Tongue (tissue), 2 donors: ENCODE measurements around the gene SYF2. TPM values are rescaled to one million over a fixed set of nuclear protein-coding genes. Genes with fewer than 3 reads are reported as not detected.
"Not testable (repeated sequence)": the region's sequence is repeated elsewhere in the genome, so short reads cannot be mapped to it uniquely, and the experiment has no call there.

ENCODE experiments used
- DNase-seq: peaks from one replicate; pipeline ENCODE4 v3.0.0-alpha.2; 2015
- total RNA-seq: library from RNA; depleted of rRNA; stranded (reverse); fragments of >200 nt; gene quantifications from one replicate; pipeline ENCODE4 v1.2.3, GENCODE V29; 2014

SYF2 gene
- total RNA-seq, 1 donor from 2014 or later = 46.6 TPM

GRCh38 chr1:25245809-25246599 is 13.7 kb upstream of the SYF2 start:
- no peak for DNase-seq

- no peak for DNase-seq
Measured at GRCh38 chr1:25245393-25245792, 13.1 kb upstream of the SYF2 start.

GRCh38 chr1:25243907-25244306 is 11.6 kb upstream of the SYF2 start:
- DNase-seq = no peak

- DNase-seq = peak; percentile 97
Measured at GRCh38 chr1:25239681-25240541, 7.6 kb upstream of the SYF2 start.

- no peak for DNase-seq
Measured at GRCh38 chr1:25238046-25238445, 5.7 kb upstream of the SYF2 start.

GRCh38 chr1:25236261-25236660 is 4.0 kb upstream of the SYF2 start:
- not testable (repeated sequence) for DNase-seq

GRCh38 chr1:25235411-25235810 is 3.1 kb upstream of the SYF2 start:
- DNase-seq = not testable (repeated sequence)

- DNase-seq = peak; percentile 88
Measured at GRCh38 chr1:25232866-25233784, 823 bp upstream of the SYF2 start.

GRCh38 chr1:25223471-25223870 is 8.8 kb downstream of the SYF2 start:
- no peak for DNase-seq

GRCh38 chr1:25222606-25223005 is 9.7 kb downstream of the SYF2 start:
- DNase-seq = no peak

- DNase-seq = no peak
Measured at GRCh38 chr1:25220666-25221065, 11.6 kb downstream of the SYF2 start.

- no peak for DNase-seq
Measured at GRCh38 chr1:25219661-25220251, 12.5 kb downstream of the SYF2 start.

GRCh38 chr1:25217598-25218232 is 14.6 kb downstream of the SYF2 start:
- no peak for DNase-seq

- no peak for DNase-seq
Measured at GRCh38 chr1:25217015-25217414, 15.3 kb downstream of the SYF2 start.

- no peak for DNase-seq
Measured at GRCh38 chr1:25216123-25216522, 16.2 kb downstream of the SYF2 start.

- no peak for DNase-seq
Measured at GRCh38 chr1:25212725-25213124, 19.6 kb downstream of the SYF2 start.

- no peak for DNase-seq
Measured at GRCh38 chr1:25210728-25211127, 21.6 kb downstream of the SYF2 start.

GRCh38 chr1:25209516-25209915 is 22.8 kb downstream of the SYF2 start:
- DNase-seq = no peak

- DNase-seq = no peak
Measured at GRCh38 chr1:25208561-25209222, 23.6 kb downstream of the SYF2 start.

GRCh38 chr1:25208092-25208491 is 24.2 kb downstream of the SYF2 start:
- no peak for DNase-seq

GRCh38 chr1:25206201-25206600 is 26.1 kb downstream of the SYF2 start:
- no peak for DNase-seq
